Measurements from ENCODE around the gene ECM2.

The ECM2 gene

GRCh38 chr9:92457576-92457975 is 78.2 kb downstream of the ECM2 start:
- no peak for DNase-seq

- DNase-seq = no peak
These were observed 80.6 kb downstream of the ECM2 start for GRCh38 chr9:92455217-92455616.

- no peak for DNase-seq
These were observed 89.3 kb downstream of the ECM2 start for GRCh38 chr9:92446536-92446935.
